GM03348 (cell line): ENCODE measurements around the gene SMIM14.
"Not testable (repeated sequence)": the region's sequence is repeated elsewhere in the genome, so short reads cannot be mapped to it uniquely, and the experiment has no call there.

Experiments used
- DNase-seq: peaks from one replicate; pipeline ENCODE4 v3.0.0; 2012; ENCODE audit warnings: low spot score

SMIM14 gene

GRCh38 chr4:39596971-39597370 is 41.7 kb downstream of the SMIM14 start:
- no peak for DNase-seq

DNA sequence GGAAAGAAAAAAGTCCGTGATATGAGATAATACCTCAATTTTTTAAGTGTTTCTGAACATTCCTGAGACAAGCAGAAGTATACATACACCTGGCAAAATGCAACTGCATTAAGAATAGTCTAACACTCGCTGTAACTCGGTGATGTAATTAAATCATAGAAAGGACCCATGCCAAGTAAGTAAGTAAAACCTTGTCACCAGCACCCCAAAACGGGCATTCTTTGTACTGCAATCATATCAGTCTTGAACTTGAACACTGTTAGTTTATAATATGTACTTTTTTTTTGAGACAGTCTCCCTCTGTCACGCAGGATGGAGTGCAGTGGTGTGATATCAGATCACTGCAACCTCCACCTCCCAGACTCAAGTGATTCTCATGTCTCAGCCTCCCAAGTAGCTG is 47.4 kb downstream of the SMIM14 start:
- DNase-seq = no peak

- DNase-seq = peak; percentile 33
Measured at GRCh38 chr4:39587881-39588280, 50.8 kb downstream of the SMIM14 start.

DNA sequence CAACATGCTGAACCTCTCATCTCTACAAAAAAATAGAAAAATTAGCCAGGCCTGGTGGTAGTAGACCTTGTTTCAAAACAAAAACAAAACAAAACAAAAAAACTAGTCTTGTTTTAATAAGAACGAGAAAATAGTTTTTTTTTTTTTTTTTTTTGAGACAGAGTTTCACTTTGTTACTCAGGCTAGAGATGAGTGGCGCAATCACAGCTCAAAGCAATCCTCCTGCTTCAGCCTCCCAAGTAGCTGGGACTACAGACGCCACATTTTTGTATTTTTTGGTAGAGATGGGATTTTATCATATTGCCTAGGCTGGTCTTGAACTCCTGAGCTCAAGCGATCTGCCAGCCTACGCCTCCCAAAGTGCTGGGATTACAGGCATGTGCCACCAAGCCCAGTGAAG is 63.7 kb downstream of the SMIM14 start:
- DNase-seq = no peak

DNA sequence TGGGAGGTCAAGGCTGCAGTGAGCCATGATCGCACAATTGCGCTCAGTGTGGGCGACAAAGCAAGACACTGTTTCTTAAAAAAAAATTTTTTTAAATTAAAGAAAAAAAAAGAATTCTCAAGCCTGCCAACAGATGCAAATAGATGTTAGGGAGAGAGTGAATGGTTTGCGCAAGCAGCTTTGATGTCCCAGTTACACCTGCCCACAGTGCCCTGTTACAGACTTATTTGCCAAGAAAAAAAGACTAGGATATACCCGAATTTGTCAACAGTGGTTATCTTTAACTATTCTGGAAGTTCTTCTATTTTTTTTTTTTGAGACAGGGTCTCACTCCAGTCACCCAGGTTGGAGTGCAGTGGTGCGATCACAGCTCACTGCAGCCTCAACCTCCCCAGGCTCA is 67.2 kb downstream of the SMIM14 start:
- no peak for DNase-seq

GRCh38 chr4:39571054-39571453 is 67.6 kb downstream of the SMIM14 start:
- no peak for DNase-seq

GRCh38 chr4:39569209-39569608 is 69.5 kb downstream of the SMIM14 start:
- no peak for DNase-seq

- no peak for DNase-seq
Measured at GRCh38 chr4:39568805-39569204, 69.9 kb downstream of the SMIM14 start.

DNA sequence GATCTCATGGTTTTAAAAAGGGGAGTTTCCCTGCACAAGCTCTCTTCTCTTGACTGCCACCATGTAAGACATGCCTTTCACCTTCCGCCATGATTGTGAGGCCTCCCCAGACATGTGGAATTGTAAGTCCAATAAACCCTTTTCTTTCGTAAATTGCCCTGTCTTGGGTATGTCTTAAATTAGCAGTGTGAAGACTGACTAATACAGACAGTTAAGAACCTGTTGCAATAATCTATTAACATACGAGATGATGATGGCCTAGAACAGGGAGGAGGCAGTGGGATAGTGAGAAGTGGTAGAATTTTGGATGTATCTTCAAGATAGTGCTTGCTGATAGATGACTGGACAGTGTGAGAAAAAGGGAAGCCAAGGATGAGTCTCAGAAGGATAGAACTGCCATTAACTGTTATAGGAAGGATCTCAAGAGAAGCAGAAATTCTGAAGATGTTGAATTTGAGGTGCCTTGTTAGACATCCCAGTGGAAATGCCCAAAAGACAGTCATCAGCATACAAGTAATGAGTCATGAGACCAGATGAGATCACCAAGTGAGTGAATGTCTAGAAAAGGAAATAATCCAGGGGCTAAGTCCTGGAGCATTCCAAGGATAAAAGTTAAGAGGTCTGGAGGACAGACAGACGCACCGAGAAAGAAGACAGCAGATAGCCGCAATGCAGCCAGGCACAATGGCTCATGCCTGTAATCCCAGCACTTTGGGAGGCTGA is 72.6 kb downstream of the SMIM14 start:
- DNase-seq = peak; percentile 80

DNA sequence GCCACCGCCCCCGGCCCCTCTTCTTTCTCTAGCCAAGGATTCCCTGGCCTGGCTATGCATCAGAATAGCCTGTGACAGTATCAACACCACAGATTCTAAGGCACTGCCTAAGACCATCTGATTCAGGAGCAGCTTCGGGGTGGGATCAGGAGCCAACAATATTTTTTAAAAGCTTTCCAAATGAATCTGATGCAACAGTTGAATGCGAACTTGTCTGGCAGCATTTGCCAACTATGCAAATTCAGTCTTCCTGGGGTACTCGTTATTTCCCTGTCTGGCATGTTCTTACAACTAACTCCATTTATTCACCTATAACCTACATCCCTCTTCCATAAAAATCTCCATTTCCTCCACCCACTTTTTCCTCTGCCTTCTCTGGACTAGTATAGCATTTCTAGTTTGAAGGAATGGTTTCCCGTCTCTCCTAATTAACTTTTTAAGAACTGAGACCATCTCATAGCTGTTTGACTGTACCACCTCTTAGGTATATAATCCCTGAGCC is 75.3 kb downstream of the SMIM14 start:
- DNase-seq = no peak

DNA sequence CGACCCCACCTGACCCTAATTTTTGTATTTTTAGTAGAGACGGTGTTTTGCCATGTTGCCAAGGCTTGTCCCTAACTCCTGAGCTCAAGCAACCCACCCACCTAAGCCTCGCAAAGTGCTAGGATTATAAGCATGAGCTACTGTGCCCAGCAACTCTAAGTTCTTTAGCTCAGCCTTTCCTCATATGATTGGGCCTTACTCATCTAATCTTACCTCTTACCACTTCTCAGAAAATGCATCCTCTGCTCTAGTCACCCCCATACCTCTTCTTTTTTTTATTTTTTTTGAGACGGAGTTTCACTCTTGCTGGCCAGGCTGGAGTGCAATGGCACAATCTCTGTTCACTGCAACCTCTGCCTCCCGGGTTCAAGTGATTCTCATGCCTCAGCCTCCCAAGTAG is 75.9 kb downstream of the SMIM14 start:
- no peak for DNase-seq

- DNase-seq = no peak
Measured at GRCh38 chr4:39559626-39560025, 79.0 kb downstream of the SMIM14 start.

- DNase-seq = no peak
Measured at GRCh38 chr4:39555472-39555871, 83.2 kb downstream of the SMIM14 start.

DNA sequence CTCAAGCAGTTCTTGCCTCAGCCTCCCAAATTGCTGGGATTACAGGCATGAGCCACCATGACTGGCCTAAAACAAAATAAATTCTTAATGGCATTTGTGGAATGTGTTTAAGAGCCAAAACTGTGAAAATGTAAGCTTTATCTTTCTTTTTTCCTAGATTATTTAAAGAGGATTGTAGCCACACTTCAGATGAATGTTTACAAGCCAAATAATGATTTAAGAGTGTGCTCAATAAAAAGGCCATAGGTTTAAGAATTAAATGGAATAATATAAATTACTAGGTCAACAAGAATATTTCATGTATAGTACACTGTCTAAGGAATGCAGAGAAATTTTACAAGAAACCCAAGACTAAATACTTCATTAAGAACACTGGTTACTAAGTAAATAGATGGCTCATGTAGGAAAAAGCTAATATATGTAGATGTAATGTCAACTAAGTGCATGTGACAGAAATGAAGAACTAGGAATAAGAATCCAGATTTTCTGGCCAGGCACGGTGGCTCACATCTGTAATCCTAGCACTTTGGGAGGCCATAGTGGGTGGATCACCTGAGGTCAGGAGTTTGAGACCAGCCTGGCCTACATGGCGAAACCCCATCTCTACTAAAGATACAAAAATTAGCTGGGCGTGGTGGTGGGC is 90.1 kb downstream of the SMIM14 start:
- DNase-seq = peak; percentile 22

DNA sequence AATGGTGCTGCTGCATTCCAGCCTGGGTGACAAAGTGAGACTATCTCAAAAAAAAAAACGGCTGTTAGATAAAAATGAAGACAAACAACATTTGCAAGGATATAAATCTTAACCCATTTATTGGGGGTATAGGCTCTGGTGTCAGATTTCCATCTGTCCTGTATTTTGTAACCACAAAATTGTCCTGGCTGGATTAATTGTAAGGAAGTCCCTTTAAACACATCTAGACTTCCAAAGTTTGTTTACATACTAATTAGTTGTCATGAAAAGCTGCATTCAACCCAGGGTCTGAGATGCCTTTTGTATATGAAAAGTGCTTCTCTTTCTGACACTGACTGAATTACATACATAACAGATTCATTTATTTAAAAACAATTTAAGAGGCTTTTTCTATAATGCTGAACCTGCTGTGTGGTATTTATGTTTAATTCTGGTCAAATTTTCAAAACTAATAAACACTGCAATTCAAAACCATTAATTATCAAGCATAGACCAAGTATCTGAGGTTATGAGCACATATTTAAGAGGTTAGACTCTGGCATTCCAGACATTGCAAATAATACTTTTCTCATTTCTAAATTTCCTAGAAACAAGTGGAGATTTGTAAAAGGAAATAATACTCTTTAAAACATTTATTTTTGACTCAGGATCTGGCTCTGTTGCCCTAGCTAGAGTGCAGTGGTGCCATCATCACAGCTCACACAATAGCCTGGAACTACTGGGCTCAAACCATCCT is 93.9 kb downstream of the SMIM14 start:
- DNase-seq = peak; percentile 45

- not testable (repeated sequence) for DNase-seq
Measured at GRCh38 chr4:39544080-39544479, 94.6 kb downstream of the SMIM14 start.

DNA sequence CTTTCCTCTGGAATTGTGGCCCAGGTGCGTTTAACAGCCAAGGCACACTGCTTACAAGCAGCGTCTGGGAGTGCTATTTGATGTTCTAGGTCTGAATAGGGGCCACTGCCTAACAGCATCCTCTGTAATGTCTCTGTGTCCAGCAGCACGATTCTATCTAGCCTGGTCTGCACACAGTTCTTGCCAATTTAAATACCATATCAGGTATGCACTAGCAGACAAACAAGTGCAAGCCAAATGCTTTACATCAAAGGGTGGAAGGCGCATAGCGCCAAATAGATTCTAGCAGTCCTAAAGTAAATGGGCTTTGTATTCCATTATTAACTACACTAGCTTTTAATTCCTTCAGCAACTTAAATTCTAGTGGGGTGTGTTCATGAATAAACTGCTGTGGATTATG is 95.6 kb downstream of the SMIM14 start:
- no peak for DNase-seq

DNA sequence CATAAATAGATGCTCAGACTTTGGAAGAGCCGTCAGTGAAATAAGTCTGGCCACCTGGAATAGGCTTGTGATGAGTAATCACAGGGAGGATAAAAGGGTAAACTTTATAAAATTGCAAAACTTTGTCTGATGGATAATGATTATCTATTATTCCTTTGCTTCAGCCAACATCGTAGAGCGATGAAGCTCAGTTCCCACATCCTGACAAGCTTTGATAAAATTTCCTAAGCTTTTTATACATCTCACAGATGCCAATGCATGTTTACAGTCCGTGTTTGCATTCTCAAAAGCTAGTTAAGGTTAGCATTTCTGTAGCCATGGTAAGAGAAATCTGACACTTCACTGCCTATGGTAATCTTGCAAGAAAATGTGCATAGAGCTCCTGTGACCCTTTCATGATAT is 96.1 kb downstream of the SMIM14 start:
- DNase-seq = no peak

GRCh38 chr4:39541987-39542610 is 96.6 kb downstream of the SMIM14 start:
- no peak for DNase-seq

GRCh38 chr4:39539089-39539611 is 99.5 kb downstream of the SMIM14 start:
- DNase-seq = no peak

DNA sequence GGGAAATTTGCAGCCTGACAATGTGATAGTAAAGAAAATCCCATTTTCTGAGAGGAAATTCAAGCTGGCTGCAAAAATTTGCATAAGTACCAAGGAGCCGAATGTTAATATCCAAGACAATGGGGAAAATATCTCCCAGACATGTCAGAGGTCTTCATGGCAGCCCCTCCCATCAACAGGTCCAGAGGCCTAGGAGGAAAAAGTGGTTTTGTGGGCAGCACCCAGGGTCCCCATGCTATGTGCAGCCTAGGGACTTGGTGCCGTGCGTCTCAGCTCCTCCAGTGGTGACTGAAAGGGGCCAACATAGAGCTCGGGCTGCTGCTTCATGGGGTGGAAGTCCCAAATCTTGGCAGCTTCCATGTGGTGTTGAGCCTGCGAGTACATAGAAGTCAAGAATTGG is 105.1 kb downstream of the SMIM14 start:
- no peak for DNase-seq

GRCh38 chr4:39532237-39532636 is 106.4 kb downstream of the SMIM14 start:
- DNase-seq = not testable (repeated sequence)
